D341Med (cell line): Measurements from ENCODE around the gene DGAT2.
"Not testable (repeated sequence)": the region's sequence is repeated elsewhere in the genome, so short reads cannot be mapped to it uniquely, and the experiment has no call there.

Experiments used
- DNase-seq: peaks from one replicate; pipeline ENCODE4 v3.0.0; 2012; ENCODE audit warnings: low spot score

Gene DGAT2

GRCh38 chr11:75754933-75755332, 13.6 kb upstream of the DGAT2 start:
- not testable (repeated sequence) for DNase-seq

GRCh38 chr11:75757651-75758050, 10.9 kb upstream of the DGAT2 start:
- DNase-seq: no peak

GRCh38 chr11:75759832-75760231, 8.7 kb upstream of the DGAT2 start:
- DNase-seq: no peak

GRCh38 chr11:75760243-75760642, 8.3 kb upstream of the DGAT2 start:
- DNase-seq: no peak

- DNase-seq: no peak
Measured at GRCh38 chr11:75760710-75761493, 7.7 kb upstream of the DGAT2 start.

GRCh38 chr11:75762158-75762557, 6.4 kb upstream of the DGAT2 start:
- DNase-seq: no peak

GRCh38 chr11:75762885-75763284, 5.7 kb upstream of the DGAT2 start:
- no peak for DNase-seq

- DNase-seq: no peak
Measured at GRCh38 chr11:75763846-75764245, 4.7 kb upstream of the DGAT2 start.

GRCh38 chr11:75765116-75765515, 3.5 kb upstream of the DGAT2 start:
- DNase-seq: no peak

- no peak for DNase-seq
Measured at GRCh38 chr11:75766443-75767227, 1.9 kb upstream of the DGAT2 start.

- DNase-seq: no peak
Measured at GRCh38 chr11:75767228-75767572, 1.4 kb upstream of the DGAT2 start.

GRCh38 chr11:75767793-75768111, 826 bp upstream of the DGAT2 start:
- DNase-seq: no peak

- no peak for DNase-seq
Measured at GRCh38 chr11:75768909-75769771, 562 bp downstream of the DGAT2 start.

- no peak for DNase-seq
Measured at GRCh38 chr11:75770102-75770501, 1.5 kb downstream of the DGAT2 start.

GRCh38 chr11:75771646-75772410, 3.2 kb downstream of the DGAT2 start:
- DNase-seq: no peak

- no peak for DNase-seq
Measured at GRCh38 chr11:75773595-75774353, 5.2 kb downstream of the DGAT2 start.

- no peak for DNase-seq
Measured at GRCh38 chr11:75775056-75775455, 6.5 kb downstream of the DGAT2 start.

GRCh38 chr11:75776546-75776945, 8.0 kb downstream of the DGAT2 start:
- DNase-seq: no peak

GRCh38 chr11:75777461-75778110, 9.0 kb downstream of the DGAT2 start:
- no peak for DNase-seq

GRCh38 chr11:75778962-75779361, 10.4 kb downstream of the DGAT2 start:
- DNase-seq: no peak

- no peak for DNase-seq
Measured at GRCh38 chr11:75779960-75780359, 11.4 kb downstream of the DGAT2 start.
